GDM1 (cell line): ENCODE data around the gene CYB5D1.
"Not testable (repeated sequence)": the region's sequence is repeated elsewhere in the genome, so short reads cannot be mapped to it uniquely, and the experiment has no call there.

Experiments
- DNase-seq: peaks from one replicate; lab custom pipeline; 2025; lab: John Stamatoyannopoulos, UW

The CYB5D1 gene

GRCh38 chr17:7856011-7856810 is 1.6 kb upstream of the CYB5D1 start:
- DNase-seq: peak; percentile 60

- peak; percentile 98 for DNase-seq
Observed at GRCh38 chr17:7856811-7857712, 741 bp upstream of the CYB5D1 start, which contains the start of gene NAA38. TSS of gene NAA38 (minus strand) at chr17:7857559. CDS start at chr17:7857463, 96 bp downstream.

- DNase-seq: no peak
Observed at GRCh38 chr17:7858522-7858810, 663 bp downstream of the CYB5D1 start.

- DNase-seq: no peak
Observed at GRCh38 chr17:7859028-7859427, 1.2 kb downstream of the CYB5D1 start.

- peak; percentile 15 for DNase-seq
Observed at GRCh38 chr17:7862692-7863437, 5.1 kb downstream of the CYB5D1 start.

- not testable (repeated sequence) for DNase-seq
Observed at GRCh38 chr17:7864384-7864783, 6.6 kb downstream of the CYB5D1 start.

- DNase-seq: no peak
Observed at GRCh38 chr17:7864995-7865650, 7.3 kb downstream of the CYB5D1 start.

- peak; percentile 66 for DNase-seq
Observed at GRCh38 chr17:7867881-7868329, 10.1 kb downstream of the CYB5D1 start.

GRCh38 chr17:7873051-7873450 is 15.2 kb downstream of the CYB5D1 start:
- no peak for DNase-seq

GRCh38 chr17:7875804-7876370 is 18.1 kb downstream of the CYB5D1 start:
- no peak for DNase-seq

- DNase-seq: no peak
Observed at GRCh38 chr17:7878234-7878633, 20.4 kb downstream of the CYB5D1 start.

- DNase-seq: no peak
Observed at GRCh38 chr17:7880076-7880868, 22.5 kb downstream of the CYB5D1 start.

- no peak for DNase-seq
Observed at GRCh38 chr17:7881276-7882054, 23.7 kb downstream of the CYB5D1 start.

GRCh38 chr17:7882068-7882467 is 24.3 kb downstream of the CYB5D1 start:
- DNase-seq: peak; percentile 41

GRCh38 chr17:7882629-7883028 is 24.8 kb downstream of the CYB5D1 start:
- DNase-seq: no peak

GRCh38 chr17:7883781-7884386 is 26.1 kb downstream of the CYB5D1 start:
- DNase-seq: no peak

GRCh38 chr17:7884581-7885366 is 27.0 kb downstream of the CYB5D1 start:
- peak; percentile 47 for DNase-seq
